Cerebellar cortex (tissue), 1 donor: Measurements from ENCODE around the gene WFDC12.

Experiments
- DNase-seq: peaks from one replicate; pipeline ENCODE4 v3.0.0-alpha.2; 2015; ENCODE audit warnings: low spot score

The WFDC12 gene

DNA sequence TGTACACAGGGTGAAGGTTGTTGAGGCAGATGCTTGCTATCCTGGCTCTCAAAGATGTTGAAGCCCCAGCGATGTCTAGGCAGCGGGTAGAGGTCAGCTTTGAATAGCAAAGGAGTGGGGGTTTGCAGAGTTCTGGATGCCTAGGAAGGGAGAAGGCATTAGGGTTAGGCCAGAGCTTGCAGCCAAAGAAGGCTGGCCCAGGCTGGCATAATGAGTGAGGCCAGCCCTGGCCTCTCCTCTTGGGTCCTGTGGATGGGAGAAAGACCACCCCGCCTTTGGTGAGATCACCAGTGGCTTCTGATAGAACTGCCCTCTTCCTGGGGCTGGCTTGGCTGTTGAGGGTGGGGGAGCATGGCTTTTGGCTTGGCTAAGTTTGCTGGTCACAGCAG is 8.9 kb downstream of the WFDC12 start:
- DNase-seq = no peak

GRCh38 chr20:45114465-45115385 is 9.5 kb downstream of the WFDC12 start, which contains the start of gene WFDC5:
TSS of gene WFDC5 (minus strand) at chr20:45115174. CDS start at chr20:45115083, 91 bp downstream.
- DNase-seq = no peak

- DNase-seq = no peak
Measured at GRCh38 chr20:45113865-45114264, 10.4 kb downstream of the WFDC12 start.

GRCh38 chr20:45112754-45113153 is 11.5 kb downstream of the WFDC12 start:
- DNase-seq = no peak

- DNase-seq = no peak
Measured at GRCh38 chr20:45111799-45112471, 12.3 kb downstream of the WFDC12 start.

GRCh38 chr20:45111285-45111684 is 13.0 kb downstream of the WFDC12 start:
- DNase-seq = no peak

DNA sequence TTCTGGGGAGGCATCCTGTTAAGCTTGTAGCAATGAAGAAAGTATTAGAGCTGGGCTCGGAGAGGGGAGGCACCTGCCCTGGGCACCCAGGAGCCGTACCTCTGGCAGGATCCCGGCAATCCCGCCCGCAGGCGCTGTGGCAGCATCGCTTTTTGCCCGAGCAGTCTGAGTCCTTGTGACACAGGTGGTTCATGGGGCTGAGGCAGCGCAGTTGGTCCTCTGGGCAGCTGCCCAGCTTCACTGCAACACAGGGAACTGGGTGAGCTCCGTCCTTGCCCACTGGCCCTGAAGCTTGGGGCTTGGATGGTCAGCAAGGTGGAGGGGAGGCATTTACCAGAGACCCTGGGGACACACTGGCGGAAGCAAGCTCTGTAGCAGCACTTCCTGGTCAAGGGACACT is 14.0 kb downstream of the WFDC12 start:
- DNase-seq = no peak

DNA sequence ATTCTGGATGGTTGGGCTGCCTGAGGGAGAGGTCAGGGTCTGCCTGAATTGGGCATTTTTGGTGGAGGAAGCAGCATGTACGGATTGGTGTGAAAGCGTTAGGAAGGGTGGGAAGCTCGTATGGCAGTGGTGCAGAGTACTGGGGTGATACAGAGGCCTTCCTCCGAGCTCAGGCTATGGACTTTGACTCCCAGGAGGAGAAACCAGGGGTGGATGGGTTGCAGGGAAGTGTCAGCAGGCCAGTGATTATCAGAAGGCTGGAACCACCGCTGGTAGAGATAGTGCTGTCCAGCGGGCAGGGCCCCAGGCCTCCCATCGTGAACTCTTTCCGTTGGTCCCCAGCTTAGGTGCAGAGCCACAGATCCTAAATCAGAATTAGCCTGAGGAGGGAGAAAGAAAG is 14.6 kb downstream of the WFDC12 start:
- DNase-seq = no peak

DNA sequence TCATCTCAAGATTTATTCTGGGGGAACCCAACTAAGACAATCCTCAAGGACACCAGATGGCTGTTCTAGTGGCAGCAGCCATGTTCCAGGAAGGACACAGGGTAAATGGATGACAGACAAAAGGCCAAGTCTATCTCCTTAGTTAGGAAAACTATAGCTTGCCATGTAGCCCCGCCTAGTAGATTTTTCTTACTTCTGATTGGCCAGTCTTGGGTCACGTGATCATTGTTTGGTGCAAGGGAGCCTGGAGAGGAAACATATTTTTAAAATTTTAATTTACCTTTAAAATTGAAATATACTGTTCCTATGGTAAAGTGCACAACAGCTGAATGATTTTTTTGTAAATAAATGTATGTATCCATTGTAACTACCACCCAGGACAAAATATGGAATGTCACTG is 18.9 kb downstream of the WFDC12 start:
- no peak for DNase-seq

GRCh38 chr20:45104786-45105185 is 19.5 kb downstream of the WFDC12 start:
- no peak for DNase-seq

GRCh38 chr20:45103072-45103471 is 21.2 kb downstream of the WFDC12 start:
- no peak for DNase-seq

GRCh38 chr20:45101333-45101850 is 22.9 kb downstream of the WFDC12 start:
- no peak for DNase-seq

DNA sequence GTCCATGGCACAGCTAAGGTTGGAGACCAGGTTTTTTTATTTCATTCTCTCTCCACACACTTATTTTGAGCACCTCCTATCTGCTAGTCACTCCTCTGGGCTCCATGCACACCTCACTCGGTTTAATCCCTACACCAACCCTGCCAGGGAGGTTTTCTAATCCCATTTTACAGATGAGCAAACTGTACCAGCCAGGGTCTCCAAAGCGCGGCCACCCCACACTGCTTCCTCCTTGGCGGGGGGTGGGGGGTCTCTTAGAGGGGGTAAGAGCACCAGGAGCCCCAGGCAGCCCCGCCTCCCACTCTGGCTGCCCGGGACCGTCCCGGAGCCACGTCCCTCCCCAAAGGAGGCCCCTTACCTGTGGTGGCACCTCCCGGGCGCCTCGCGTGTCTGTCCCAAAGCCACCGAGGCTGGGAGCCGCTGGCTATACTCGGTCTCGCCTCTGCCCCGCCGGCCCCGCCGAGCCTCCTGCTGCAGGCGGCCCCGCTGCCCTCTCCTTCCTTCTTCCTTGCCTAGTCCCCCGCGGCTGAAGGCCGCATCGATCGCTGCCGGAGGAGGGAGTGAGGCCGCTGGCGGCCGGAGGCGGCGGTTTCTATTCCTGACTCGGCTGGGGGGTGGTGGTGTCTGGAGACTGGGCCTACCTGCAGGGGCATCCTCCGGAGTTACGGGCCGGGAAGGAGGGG is 23.6 kb downstream of the WFDC12 start, which contains the start of gene KCNS1:
Gene KCNS1, minus strand, starts transcription at position 565 of the 683 bp plus-strand sequence. CDS start 1,891 bp downstream, outside the sequence.
- no peak for DNase-seq

DNA sequence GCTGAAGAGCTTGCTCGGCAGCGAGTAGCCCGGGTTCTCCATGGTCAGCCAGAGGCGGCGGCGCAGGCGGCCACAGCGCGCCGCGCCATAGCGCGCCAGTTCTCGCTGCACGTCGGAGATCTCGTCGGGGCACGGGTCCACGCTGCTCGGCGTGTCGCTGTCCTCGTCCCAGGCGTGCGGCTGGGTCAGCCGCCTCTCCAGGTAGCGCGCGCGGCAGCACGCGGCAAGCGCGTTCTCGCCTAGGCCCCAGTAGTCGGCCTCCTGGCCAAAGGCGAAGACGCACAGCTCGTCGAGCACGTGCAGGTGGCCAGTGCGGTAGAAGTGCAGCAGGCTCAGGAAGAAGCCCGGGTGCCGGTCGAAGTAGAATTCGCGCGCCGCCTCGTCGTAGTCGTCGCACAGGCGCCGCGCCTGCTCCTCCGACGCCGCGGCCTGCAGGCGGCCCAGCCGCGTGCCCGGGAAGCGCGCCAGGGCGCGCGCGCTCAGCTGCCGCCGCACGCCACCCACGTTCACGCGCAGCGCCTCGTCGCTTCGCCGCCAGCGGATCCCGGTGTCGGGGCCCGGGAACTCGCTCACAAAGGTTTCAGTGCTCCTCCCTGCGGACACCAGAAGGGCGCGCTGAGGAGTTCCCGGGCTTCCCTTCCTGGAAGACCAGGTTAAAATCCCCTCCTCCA is 26.0 kb downstream of the WFDC12 start:
- no peak for DNase-seq

DNA sequence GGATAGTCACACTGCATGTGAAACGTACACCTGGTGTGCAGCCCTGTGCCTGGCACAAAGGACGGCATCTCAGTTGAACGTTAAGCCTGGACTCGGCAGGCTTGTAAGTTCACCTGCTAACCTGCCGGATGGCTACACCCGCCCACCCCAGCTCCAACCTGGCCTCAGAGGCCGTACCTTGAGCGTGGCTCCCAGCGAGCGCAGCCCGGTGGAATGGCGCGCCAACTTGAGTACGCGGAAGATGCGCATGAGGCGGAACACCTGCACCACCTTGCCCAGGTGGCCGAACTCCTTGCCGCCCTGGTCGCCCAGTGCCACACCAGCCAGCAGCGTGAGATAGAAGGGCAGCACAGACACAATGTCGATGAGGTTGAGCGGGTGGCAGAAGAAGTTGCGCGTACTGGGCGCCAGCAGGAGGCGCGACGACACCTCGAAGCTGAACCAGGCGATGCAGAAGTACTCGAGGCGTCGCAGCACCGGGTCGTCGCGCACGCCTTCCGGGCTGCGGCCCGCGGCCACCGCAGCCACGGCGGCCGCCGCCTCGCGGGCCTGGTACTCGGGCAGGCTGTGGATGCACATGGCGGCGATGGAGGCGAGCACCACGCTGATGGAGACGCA is 26.7 kb downstream of the WFDC12 start:
- no peak for DNase-seq

DNA sequence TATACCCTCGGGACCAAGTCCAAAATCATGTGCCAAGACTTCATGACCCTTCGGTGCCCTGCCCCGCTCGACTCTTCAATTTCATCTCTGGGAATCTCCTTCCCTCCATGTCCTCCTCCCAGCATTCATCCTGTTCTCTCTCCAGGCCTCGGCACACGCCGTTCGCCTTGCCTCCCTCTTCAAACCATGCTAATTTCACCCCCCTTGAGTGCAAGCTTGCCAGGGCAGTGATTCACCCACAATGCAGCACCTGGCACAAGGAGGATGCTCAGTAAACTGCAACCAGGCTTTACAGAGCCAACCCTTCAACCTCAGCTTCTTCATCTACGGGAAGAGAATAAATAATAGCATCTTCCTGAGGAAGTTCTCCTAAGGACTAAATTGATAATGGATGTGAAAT is 27.5 kb downstream of the WFDC12 start:
- no peak for DNase-seq

DNA sequence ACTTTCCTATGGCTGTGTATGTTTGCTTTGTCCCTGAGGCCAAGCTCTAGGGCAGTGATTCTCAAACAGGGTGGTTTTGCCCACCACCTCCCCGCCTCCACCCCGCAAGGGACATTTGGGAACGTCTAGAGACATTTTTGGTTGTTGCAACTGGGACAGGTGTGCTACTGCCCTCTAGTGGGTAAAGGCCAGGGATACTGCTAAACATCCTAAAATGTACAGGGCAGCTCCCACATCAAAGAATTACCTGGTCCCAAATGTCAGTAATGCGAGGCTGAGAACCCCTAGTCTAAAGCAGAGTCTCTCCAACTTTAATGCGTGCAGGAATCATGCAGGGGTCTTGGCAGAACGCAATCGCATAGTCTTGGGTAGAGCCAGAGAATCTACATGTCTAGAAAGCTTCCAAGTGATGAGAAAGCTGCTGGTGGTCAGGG is 28.4 kb downstream of the WFDC12 start:
- peak; percentile 56 for DNase-seq

- no peak for DNase-seq
Measured at GRCh38 chr20:45094864-45095574, 29.2 kb downstream of the WFDC12 start.

DNA sequence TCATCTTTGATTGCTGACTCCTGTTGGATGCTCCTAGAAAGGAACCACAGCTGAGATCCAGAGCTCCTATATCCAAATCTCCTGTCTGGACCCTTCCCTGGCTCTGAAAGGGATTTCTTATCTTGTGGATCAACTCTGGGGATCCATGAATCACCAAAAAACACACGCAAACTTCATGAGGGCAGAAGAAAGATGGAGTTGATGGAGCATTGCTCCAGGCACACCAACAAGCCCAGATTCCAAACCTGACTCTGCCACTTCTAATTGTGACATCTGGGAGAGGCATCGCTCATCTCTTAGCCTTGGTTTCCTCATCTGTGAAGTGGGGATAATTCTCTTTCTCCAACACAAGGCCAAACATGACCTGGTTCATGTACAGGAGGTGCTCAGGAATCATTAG is 30.1 kb downstream of the WFDC12 start:
- no peak for DNase-seq

DNA sequence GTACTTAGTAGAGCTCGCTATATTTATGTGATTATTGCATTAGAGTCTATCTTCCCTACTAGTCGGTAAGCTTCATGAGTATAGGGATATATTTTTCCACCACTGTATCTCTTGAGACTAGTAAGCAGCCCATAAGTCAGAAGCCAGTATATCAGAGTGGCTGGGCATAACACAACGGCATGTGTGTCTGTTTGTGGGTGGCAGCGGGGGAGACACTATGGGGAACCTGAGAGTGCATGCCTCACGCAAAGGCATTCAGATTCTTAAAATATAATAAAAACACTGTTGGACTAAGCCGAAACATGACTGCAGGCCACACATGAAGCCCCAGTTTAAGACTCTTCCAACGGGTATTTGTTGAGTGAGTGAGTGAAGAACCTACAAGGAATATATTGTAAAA is 31.4 kb downstream of the WFDC12 start:
- no peak for DNase-seq

GRCh38 chr20:45091366-45091765 is 32.9 kb downstream of the WFDC12 start:
- DNase-seq = no peak
